NB4 (cell line): ENCODE results near the gene FAU.

ENCODE experiments used
- DNase-seq: peaks from one replicate; pipeline ENCODE4 v3.0.0; 2010; ENCODE audit warnings: low read depth
- H3K4me3 ChIP-seq: one replicate; pipeline ENCODE4 v1.5.1; 2011; ENCODE audit warnings: mild to moderate bottlenecking, low read depth, low read length, moderate library complexity
- CTCF ChIP-seq: IDR thresholded peaks from one replicate; pipeline ENCODE4 v1.5.1; 2012; ENCODE audit warnings: low read depth, low read length
- MAX ChIP-seq: IDR thresholded peaks from 2 replicates; pipeline ENCODE4 v1.6.1; 2011; ENCODE audit warnings: low read depth, low read length
- MYC ChIP-seq: IDR thresholded peaks from 2 replicates; pipeline ENCODE4 v1.6.1; 2011; ENCODE audit warnings: low read depth, low read length
- POLR2A ChIP-seq: IDR thresholded peaks from 2 replicates; pipeline ENCODE4 v1.6.1; 2011; ENCODE audit warnings: mild to moderate bottlenecking; ENCODE audit not compliant: insufficient read length; ENCODE audit errors: extremely low read depth

FAU gene

GRCh38 chr11:65165410-65166317 is 43.7 kb upstream of the FAU start:
- no peak overlapping the region for H3K4me3 ChIP-seq
- no peak for TF ChIP-seq CTCF
- TF ChIP-seq MAX = no peak
- no peak for TF ChIP-seq POLR2A
- TF ChIP-seq MYC = no peak
- no peak for DNase-seq

GRCh38 chr11:65163684-65164083 is 41.8 kb upstream of the FAU start:
- no peak for DNase-seq
- TF ChIP-seq POLR2A (no peak), MYC (no peak), MAX (no peak), CTCF (no peak)
- H3K4me3 ChIP-seq = no peak overlapping the region

- no peak for DNase-seq
- H3K4me3 ChIP-seq = no peak overlapping the region
- no peak for TF ChIP-seq MYC
These were observed 38.7 kb upstream of the FAU start for GRCh38 chr11:65160643-65161042.

- DNase-seq = no peak
- no peak for TF ChIP-seq MYC
- H3K4me3 ChIP-seq = no peak overlapping the region
These were observed 37.1 kb upstream of the FAU start for GRCh38 chr11:65159012-65159411.

GRCh38 chr11:65157336-65157735 is 35.4 kb upstream of the FAU start:
- TF ChIP-seq POLR2A (no peak), MYC (no peak), MAX (no peak), CTCF (no peak)
- H3K4me3 ChIP-seq = no peak overlapping the region
- no peak for DNase-seq

- no peak for DNase-seq
- H3K4me3 ChIP-seq = no peak overlapping the region
- TF ChIP-seq MAX (no peak), POLR2A (no peak), MYC (no peak), CTCF (no peak)
These were observed 35.0 kb upstream of the FAU start for GRCh38 chr11:65156926-65157325.

- DNase-seq = no peak
- TF ChIP-seq CTCF (no peak), MYC (no peak), POLR2A (no peak), MAX (no peak)
- no peak overlapping the region for H3K4me3 ChIP-seq
These were observed 34.3 kb upstream of the FAU start for GRCh38 chr11:65156256-65156655.
